Measurements from ENCODE around the gene EXOC4.
A peak's percentile ranks its signal among the peaks of the same experiment; 100 is the strongest.

GRCh38 chr7:134016223-134016941, 763.5 kb downstream of the EXOC4 start:
- TF ChIP-seq CTCF (IDR thresholded peaks at IDR 0.05): peak; percentile 84
- TF ChIP-seq POLR2AphosphoS5 (IDR thresholded peaks at IDR 0.05; ENCODE audit: low read depth, low read length): no peak

All from Panc1 (cell line).